Trophoblast cell (in vitro differentiated cells and primary cell): ENCODE results near the gene MTHFD2L.

Experiments used
- DNase-seq, 2 donors: peaks; one replicate each; pipeline ENCODE4 v3.0.0-alpha.2; 2016
- H2AFZ ChIP-seq: 2 replicates; pipeline ENCODE4 v1.6.1; 2013; ENCODE audit warnings: low read length, moderate library complexity, mild to moderate bottlenecking; ENCODE audit not compliant: insufficient read depth, poor library complexity
- H2AK5ac ChIP-seq: 2 replicates; pipeline ENCODE4 v1.6.1; 2013; ENCODE audit warnings: mild to moderate bottlenecking, low read length
- H2BK120ac ChIP-seq: 2 replicates; pipeline ENCODE4 v1.6.1; 2013; ENCODE audit warnings: low read length, mild to moderate bottlenecking, moderate library complexity; ENCODE audit not compliant: insufficient read depth, poor library complexity
- H2BK12ac ChIP-seq: 2 replicates; pipeline ENCODE4 v1.6.1; 2013; ENCODE audit warnings: mild to moderate bottlenecking, low read length, moderate library complexity
- H2BK5ac ChIP-seq: 2 replicates; pipeline ENCODE4 v1.6.1; 2013; ENCODE audit warnings: low read length, low read depth, moderate library complexity, mild to moderate bottlenecking; ENCODE audit not compliant: poor library complexity
- H3K14ac ChIP-seq: 2 replicates; pipeline ENCODE4 v1.6.1; 2013; ENCODE audit warnings: mild to moderate bottlenecking, low read length
- H3K18ac ChIP-seq: 2 replicates; pipeline ENCODE4 v1.6.1; 2013; ENCODE audit warnings: mild to moderate bottlenecking, low read length
- H3K23ac ChIP-seq: 2 replicates; pipeline ENCODE4 v1.6.1; 2013; ENCODE audit warnings: low read length
- H3K27ac ChIP-seq: 2 replicates; pipeline ENCODE4 v1.5.1; 2013; ENCODE audit warnings: low read depth, mild to moderate bottlenecking, inconsistent platforms, low read length, moderate library complexity
- H3K27me3 ChIP-seq: 2 replicates; pipeline ENCODE4 v1.6.1; 2013; ENCODE audit warnings: inconsistent platforms, mild to moderate bottlenecking, low read length, moderate library complexity; ENCODE audit not compliant: insufficient read depth
- H3K36me3 ChIP-seq, 2 experiments: 1 replicate in 1 of 2; 2 replicates in 1 of 2; pipeline ENCODE4 v1.6.1; 2013; ENCODE audit warnings: low read length in 2 of 2, mild to moderate bottlenecking in 2 of 2, moderate library complexity in 1 of 2; ENCODE audit not compliant: insufficient read depth in 2 of 2, control insufficient read depth in 1 of 2
- H3K4ac ChIP-seq: 2 replicates; pipeline ENCODE4 v1.6.1; 2013; ENCODE audit warnings: low read depth, mild to moderate bottlenecking, low read length, moderate library complexity
- H3K4me1 ChIP-seq, 2 experiments: 1 replicate in 1 of 2; 2 replicates in 1 of 2; pipeline ENCODE4 v1.6.1; 2013; ENCODE audit warnings: low read length in 2 of 2, mild to moderate bottlenecking in 2 of 2, moderate library complexity in 1 of 2; ENCODE audit not compliant: insufficient read depth in 2 of 2, control insufficient read depth in 1 of 2
- H3K4me2 ChIP-seq: 2 replicates; pipeline ENCODE4 v1.6.1; 2013; ENCODE audit warnings: inconsistent platforms, mild to moderate bottlenecking, low read length, moderate library complexity
- H3K4me3 ChIP-seq: 2 replicates; pipeline ENCODE4 v1.5.1; 2013; ENCODE audit warnings: mild to moderate bottlenecking, low read depth, low read length, inconsistent platforms
- H3K79me1 ChIP-seq: one replicate; pipeline ENCODE4 v1.6.1; 2013; ENCODE audit warnings: low read length
- H3K79me2 ChIP-seq: 2 replicates; pipeline ENCODE4 v1.6.1; 2013; ENCODE audit warnings: low read length, mild to moderate bottlenecking; ENCODE audit not compliant: control insufficient read depth, insufficient read depth, poor library complexity
- H3K9ac ChIP-seq: 2 replicates; pipeline ENCODE4 v1.6.1; 2013; ENCODE audit warnings: mild to moderate bottlenecking, low read length
- H3K9me3 ChIP-seq: 2 replicates; pipeline ENCODE4 v1.6.1; 2013; ENCODE audit warnings: low read depth, mild to moderate bottlenecking, control low read depth, inconsistent platforms, low read length; ENCODE audit not compliant: insufficient read depth
- H4K12ac ChIP-seq: 2 replicates; pipeline ENCODE4 v1.6.1; 2013; ENCODE audit warnings: low read depth, mild to moderate bottlenecking, low read length, moderate library complexity
- H4K8ac ChIP-seq: 2 replicates; pipeline ENCODE4 v1.6.1; 2013; ENCODE audit warnings: low read depth, mild to moderate bottlenecking, low read length, moderate library complexity
- H4K91ac ChIP-seq: one replicate; pipeline ENCODE4 v1.6.1; 2013; ENCODE audit warnings: low read depth, mild to moderate bottlenecking, low read length, moderate library complexity
- WGBS: extraction: QIAGEN DNeasy Blood & Tissue Kit; methylation state at CpG from one replicate; pipeline ENCODE4 v1.1.7; 2013; ENCODE audit warnings: missing lambda C conversion rate; ENCODE audit not compliant: insufficient read length, insufficient coverage; ENCODE audit errors: extremely low coverage; 5-methylcytosine and 5-hydroxymethylcytosine counted together

The MTHFD2L gene

DNA sequence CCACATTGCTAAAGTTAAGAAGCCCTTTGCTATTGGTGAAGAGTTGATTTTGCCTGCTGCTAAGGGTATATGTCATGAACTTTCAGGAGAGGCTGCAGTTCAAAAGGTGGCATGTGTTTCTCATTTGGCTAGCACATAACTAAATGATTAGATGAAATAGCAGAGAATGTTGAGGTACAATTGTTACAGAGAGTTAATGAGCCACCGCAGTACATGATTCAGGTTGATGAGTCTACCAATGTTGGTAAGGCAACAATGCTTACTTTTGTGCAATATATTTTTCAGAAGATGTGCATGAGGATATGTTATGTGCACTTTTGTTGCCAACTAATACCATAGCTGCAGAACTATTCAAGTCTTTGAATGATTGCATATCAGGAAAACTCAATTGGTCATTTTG, 37.8 kb upstream of the MTHFD2L start:
- H3K79me2 ChIP-seq: no peaks in the 10 kb centered on the region
- no peak overlapping the region for H3K4me3 ChIP-seq
- peaks cover 2% of the 10 kb centered on the region for H3K79me1 ChIP-seq
- H3K4me2 ChIP-seq: no peak overlapping the region
- H3K36me3 ChIP-seq: no peaks in the 10 kb centered on the region
- H2AFZ ChIP-seq: no peak overlapping the region
- H3K18ac ChIP-seq: no peak overlapping the region
- H2BK12ac ChIP-seq: no peak overlapping the region
- no peak overlapping the region for H2AK5ac ChIP-seq
- no peaks in the 10 kb centered on the region for H3K9me3 ChIP-seq
- no peaks in the 10 kb centered on the region for H3K27me3 ChIP-seq
- H4K8ac ChIP-seq: no peak overlapping the region
- DNase-seq: no peak
- no peak overlapping the region for H3K9ac ChIP-seq
- H4K12ac ChIP-seq: no peak overlapping the region
- H3K4ac ChIP-seq: no peak overlapping the region
- H3K14ac ChIP-seq: no peak overlapping the region
- no peak overlapping the region for H3K27ac ChIP-seq
- WGBS: no CpG with 5 or more reads among the region's 1 CpG
- no peak overlapping the region for H3K23ac ChIP-seq
- peaks cover 0 to 3% of the 10 kb centered on the region in 2 experiments for H3K4me1 ChIP-seq
- H2BK120ac ChIP-seq: no peak overlapping the region
- no peak overlapping the region for H4K91ac ChIP-seq
- H2BK5ac ChIP-seq: no peak overlapping the region

DNA sequence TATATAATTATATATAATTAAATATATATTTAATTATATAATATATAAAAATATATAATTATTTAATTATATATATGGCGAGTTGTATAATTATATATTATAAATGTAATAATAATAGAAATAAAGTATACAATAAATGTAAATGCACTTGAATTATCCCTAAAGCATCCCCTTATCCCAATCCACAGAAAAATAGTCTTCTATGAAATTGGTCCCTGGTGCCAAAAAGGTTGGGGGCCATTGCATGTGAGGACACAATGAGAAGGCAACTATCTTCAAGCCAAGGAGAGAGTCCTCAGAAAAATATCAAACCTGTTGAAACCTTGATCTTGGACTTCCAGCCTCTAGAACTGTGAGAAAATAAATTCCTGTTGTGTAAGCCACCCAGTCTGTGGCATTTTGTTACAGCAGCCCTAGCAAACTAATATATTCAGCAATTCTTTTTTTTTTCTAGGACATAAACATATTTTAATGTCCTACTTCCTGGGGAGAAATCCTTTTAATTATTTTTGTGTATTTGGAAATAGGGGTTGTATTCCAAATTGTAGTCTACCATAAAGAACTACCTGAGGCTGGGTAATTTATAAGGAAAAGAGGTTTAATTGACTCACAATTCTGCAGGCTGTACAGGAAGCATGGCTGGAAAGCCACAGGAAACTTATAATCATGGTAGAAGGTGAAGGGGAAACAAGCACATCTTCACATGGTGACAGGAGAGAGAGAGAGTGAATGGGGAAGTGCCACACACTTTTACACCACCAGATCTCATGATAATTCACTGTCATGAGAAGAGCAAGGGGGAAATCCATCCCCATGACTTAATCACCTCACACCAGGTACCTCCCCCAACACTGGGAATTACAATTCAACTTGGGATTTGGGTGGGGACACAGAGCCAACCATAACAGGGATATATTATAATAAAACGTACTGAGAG, 36.0 kb upstream of the MTHFD2L start:
- Histone ChIP-seq H3K27me3 (no peaks in the 10 kb centered on the region), H4K91ac (no peak overlapping the region), H4K12ac (no peak overlapping the region), H3K4me2 (no peak overlapping the region), H2AFZ (no peak overlapping the region), H2BK12ac (no peak overlapping the region), H3K23ac (no peak overlapping the region), H3K4ac (no peak overlapping the region), H3K18ac (no peak overlapping the region), H3K79me2 (no peaks in the 10 kb centered on the region), H3K79me1 (peaks cover 2% of the 10 kb centered on the region), H3K9ac (no peak overlapping the region), H4K8ac (no peak overlapping the region), H2AK5ac (no peak overlapping the region), H2BK120ac (no peak overlapping the region), H3K36me3 (no peaks in the 10 kb centered on the region), H3K9me3 (no peaks in the 10 kb centered on the region), H3K27ac (no peak overlapping the region), H3K4me3 (no peak overlapping the region), H2BK5ac (no peak overlapping the region), H3K4me1 (peaks cover 0 to 2% of the 10 kb centered on the region in 2 experiments), H3K14ac (no peak overlapping the region)
- DNase-seq: no peak
- WGBS: no CpG with 5 or more reads among the region's 2 CpGs

DNA sequence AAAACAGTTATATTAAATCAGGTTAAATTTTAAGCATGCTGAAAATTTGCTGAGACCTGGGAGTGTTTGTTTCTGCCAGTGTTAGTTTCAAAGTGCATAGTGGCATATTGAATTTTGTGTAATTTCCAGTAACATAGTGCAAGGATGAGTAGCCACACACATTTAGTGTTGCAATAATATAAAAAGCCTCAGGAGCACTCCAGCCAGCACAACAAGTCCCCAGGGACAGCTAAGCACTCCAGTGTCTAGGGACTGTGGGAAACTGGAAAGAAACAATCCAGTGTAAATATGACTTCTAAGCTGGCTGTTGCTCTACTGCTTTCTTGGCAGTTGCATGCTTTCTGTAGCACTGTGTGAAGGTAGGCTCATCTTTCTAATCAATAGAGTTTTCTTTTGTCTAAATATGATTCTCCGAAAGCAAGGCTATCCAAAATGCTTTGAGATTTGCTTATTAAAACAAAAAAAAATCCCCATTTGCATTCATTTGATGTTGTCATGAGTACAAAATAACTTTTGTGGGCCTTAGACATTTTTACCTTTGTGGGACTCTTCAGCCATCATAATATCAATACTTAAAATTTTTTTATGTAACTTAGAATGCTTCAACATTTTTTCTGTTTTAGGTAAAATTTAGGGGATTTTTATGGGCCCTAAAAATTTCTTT, 34.7 kb upstream of the MTHFD2L start:
- Histone ChIP-seq H4K8ac (no peak overlapping the region), H2BK12ac (no peak overlapping the region), H3K4ac (no peak overlapping the region), H3K9me3 (no peaks in the 10 kb centered on the region), H3K36me3 (no peaks in the 10 kb centered on the region), H2AK5ac (no peak overlapping the region), H3K4me3 (no peak overlapping the region), H3K27me3 (no peaks in the 10 kb centered on the region), H3K9ac (no peak overlapping the region), H2AFZ (no peak overlapping the region), H3K27ac (no peak overlapping the region), H4K12ac (no peak overlapping the region), H3K18ac (no peak overlapping the region), H3K4me1 (no peaks in the 10 kb centered on the region), H3K79me1 (no peaks in the 10 kb centered on the region), H3K14ac (no peak overlapping the region), H2BK120ac (no peak overlapping the region), H3K4me2 (no peak overlapping the region), H3K23ac (no peak overlapping the region), H3K79me2 (no peaks in the 10 kb centered on the region), H4K91ac (no peak overlapping the region), H2BK5ac (no peak overlapping the region)
- WGBS: no CpG with 5 or more reads among the region's 1 CpG
- no peak for DNase-seq

DNA sequence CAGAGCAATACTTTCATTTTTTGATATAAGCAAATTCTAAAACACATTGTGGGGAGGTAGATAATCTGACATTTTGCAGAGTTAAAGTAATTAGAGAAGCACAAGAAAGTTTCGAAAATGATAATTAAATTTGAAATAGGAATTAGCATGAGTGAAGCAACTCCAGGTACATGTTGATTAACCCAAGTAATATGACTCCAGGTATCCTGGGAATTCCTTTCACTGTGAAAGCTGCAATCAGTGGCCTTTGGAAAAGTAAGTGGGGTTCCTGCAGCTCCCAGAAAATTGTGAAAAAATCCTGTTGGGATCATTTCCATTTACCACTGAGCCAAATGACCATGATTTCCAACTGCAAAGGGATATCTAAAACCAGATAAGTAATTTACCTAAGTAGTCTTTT, 32.9 kb upstream of the MTHFD2L start:
- Histone ChIP-seq H2AFZ (no peak overlapping the region), H3K4me3 (no peak overlapping the region), H3K4me1 (no peaks in the 10 kb centered on the region), H3K9ac (no peak overlapping the region), H3K4me2 (no peak overlapping the region), H4K91ac (no peak overlapping the region), H3K79me1 (no peaks in the 10 kb centered on the region), H3K27me3 (no peaks in the 10 kb centered on the region), H3K9me3 (no peaks in the 10 kb centered on the region), H3K36me3 (no peaks in the 10 kb centered on the region), H2BK5ac (no peak overlapping the region), H3K27ac (no peak overlapping the region), H3K4ac (no peak overlapping the region), H2BK120ac (no peak overlapping the region), H2AK5ac (no peak overlapping the region), H3K18ac (no peak overlapping the region), H3K23ac (no peak overlapping the region), H3K14ac (no peak overlapping the region), H2BK12ac (no peak overlapping the region), H3K79me2 (no peaks in the 10 kb centered on the region), H4K8ac (no peak overlapping the region), H4K12ac (no peak overlapping the region)
- WGBS: no CpG with 5 or more reads among the region's 1 CpG
- DNase-seq: no peak
